Erythroblast (primary cell): ENCODE measurements around the gene ITCH.

ENCODE experiments used
- GATA1 ChIP-seq: IDR thresholded peaks from 2 replicates; pipeline ENCODE4 v1.6.1; 2011; ENCODE audit warnings: low read depth, mild to moderate bottlenecking, control low read depth, low read length, moderate library complexity
- POLR2A ChIP-seq: IDR thresholded peaks from 2 replicates; pipeline ENCODE4 v1.6.1; 2011; ENCODE audit warnings: mild to moderate bottlenecking, low read length

DNA sequence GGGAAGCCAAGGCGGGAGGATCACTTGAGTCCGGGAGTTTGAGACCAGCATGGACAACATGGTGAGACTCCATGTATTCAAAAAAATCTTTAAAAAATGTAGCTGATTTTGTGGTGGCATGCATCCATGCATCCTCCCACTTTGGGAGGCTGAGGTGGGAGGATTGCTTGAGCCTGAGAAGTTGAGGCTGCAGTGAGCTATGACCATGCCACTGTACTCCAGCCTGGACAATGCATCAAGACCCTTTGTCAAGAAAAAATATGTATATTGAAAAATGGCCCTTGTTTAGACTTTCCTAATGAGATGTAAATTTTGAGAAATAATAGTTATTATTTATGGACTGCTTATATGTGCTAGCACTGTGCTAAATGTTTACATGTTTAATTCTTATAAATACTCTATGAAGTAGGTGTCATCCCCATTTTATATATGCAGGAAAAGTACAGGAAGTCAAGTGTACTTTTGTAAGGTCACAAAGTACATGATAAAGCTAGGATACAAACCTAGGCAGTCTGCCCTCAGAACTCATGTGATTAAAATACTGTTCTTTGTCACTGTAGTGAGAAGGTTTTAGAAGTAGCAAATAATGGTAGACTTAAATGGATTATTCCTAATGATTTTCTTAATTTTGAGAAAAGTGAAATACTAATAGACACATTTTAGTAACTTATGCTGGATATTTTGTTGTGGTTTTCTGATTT is 58.8 kb downstream of the ITCH start:
- TF ChIP-seq POLR2A, result no peak
- TF ChIP-seq GATA1, result no peak
